HEK293 (cell line): ENCODE results near the gene ARL13B.

Experiments used
- CTCF ChIA-PET: fragments of 350-600 bp; formaldehyde crosslinking; extraction: SDS; loops from one replicate; lab custom pipeline; 2021; ENCODE audit warnings: antibody characterized with exemption; lab: Yijun Ruan, JAX
- POLR2A ChIA-PET: fragments of 300-600 bp; formaldehyde crosslinking; extraction: SDS; loops from one replicate; lab custom pipeline; 2020; ENCODE audit warnings: antibody characterized with exemption, inconsistent platforms; lab: Yijun Ruan, JAX
- H3K27ac ChIP-seq: fragments of 200-500 bp; sonication (Bioruptor generic); 2 replicates; pipeline ENCODE4 v1.5.1; 2014; ENCODE audit warnings: low read depth, low read length, control low read depth, inconsistent platforms; ENCODE audit errors: extremely low read depth
- H3K36me3 ChIP-seq, 2 experiments: fragments of 200-500 bp in 1 of 2; sonication (Bioruptor generic) in 1 of 2; 1 replicate in 1 of 2; 2 replicates in 1 of 2; pipeline ENCODE4 v1.5.1; 2014 to 2017; ENCODE audit warnings: inconsistent platforms in 2 of 2, low read length in 2 of 2; ENCODE audit not compliant: control insufficient read depth in 2 of 2, insufficient read depth in 1 of 2
- H3K4me1 ChIP-seq: fragments of 200-500 bp; sonication (Bioruptor generic); 2 replicates; pipeline ENCODE4 v1.5.1; 2014; ENCODE audit warnings: mild to moderate bottlenecking, low read length, inconsistent platforms; ENCODE audit not compliant: control insufficient read depth, insufficient read depth
- H3K4me3 ChIP-seq: 2 replicates; pipeline ENCODE4 v1.5.1; 2011; ENCODE audit warnings: low read depth, mild to moderate bottlenecking, control low read depth, low read length, moderate library complexity
- H3K9me3 ChIP-seq: fragments of 200-500 bp; sonication (Bioruptor generic); 2 replicates; pipeline ENCODE4 v1.5.1; 2014; ENCODE audit warnings: low read depth, low read length, inconsistent platforms; ENCODE audit not compliant: control insufficient read depth, insufficient read depth
- CTCF ChIP-seq: fragments of 450-650 bp; formaldehyde crosslinking; IDR thresholded peaks from 2 replicates; pipeline ENCODE4 v1.5.1; 2016; ENCODE audit warnings: missing biosample characterization, missing genetic modification characterization
- GLI4 ChIP-seq: fragments of 450-650 bp; formaldehyde crosslinking; IDR thresholded peaks from 2 replicates; pipeline ENCODE4 v1.5.1; 2016; ENCODE audit warnings: missing biosample characterization, missing genetic modification characterization
- KLF7 ChIP-seq: fragments of 450-650 bp; formaldehyde crosslinking; IDR thresholded peaks from 2 replicates; pipeline ENCODE4 v1.5.1; 2016; ENCODE audit warnings: missing biosample characterization, missing genetic modification characterization, borderline replicate concordance
- OSR2 ChIP-seq: fragments of 450-650 bp; formaldehyde crosslinking; IDR thresholded peaks from 2 replicates; pipeline ENCODE4 v1.5.1; 2016; ENCODE audit warnings: missing biosample characterization, missing genetic modification characterization
- PRDM10 ChIP-seq: fragments of 450-650 bp; formaldehyde crosslinking; IDR thresholded peaks from 2 replicates; pipeline ENCODE4 v1.5.1; 2016; ENCODE audit warnings: missing biosample characterization, missing genetic modification characterization
- RBAK ChIP-seq: fragments of 450-650 bp; formaldehyde crosslinking; IDR thresholded peaks from 2 replicates; pipeline ENCODE4 v1.5.1; 2016; ENCODE audit warnings: missing biosample characterization, missing genetic modification characterization
- YY2 ChIP-seq: fragments of 450-650 bp; formaldehyde crosslinking; IDR thresholded peaks from 2 replicates; pipeline ENCODE4 v1.5.1; 2016; ENCODE audit warnings: missing biosample characterization, missing genetic modification characterization
- ZBTB1 ChIP-seq: fragments of 450-650 bp; formaldehyde crosslinking; IDR thresholded peaks from 2 replicates; pipeline ENCODE4 v1.5.1; 2016; ENCODE audit warnings: missing biosample characterization, missing genetic modification characterization
- ZBTB21 ChIP-seq: fragments of 450-650 bp; formaldehyde crosslinking; IDR thresholded peaks from 2 replicates; pipeline ENCODE4 v1.5.1; 2017; ENCODE audit warnings: missing biosample characterization, missing genetic modification characterization
- ZBTB8A ChIP-seq: fragments of 450-650 bp; formaldehyde crosslinking; IDR thresholded peaks from 2 replicates; pipeline ENCODE4 v1.5.1; 2016; ENCODE audit warnings: missing biosample characterization, missing genetic modification characterization
- ZNF155 ChIP-seq: fragments of 450-650 bp; formaldehyde crosslinking; IDR thresholded peaks from 2 replicates; pipeline ENCODE4 v1.5.1; 2016; ENCODE audit warnings: missing biosample characterization, missing genetic modification characterization
- ZNF16 ChIP-seq: fragments of 450-650 bp; formaldehyde crosslinking; IDR thresholded peaks from 2 replicates; pipeline ENCODE4 v1.5.1; 2016; ENCODE audit warnings: low read depth, missing biosample characterization, missing genetic modification characterization
- ZNF175 ChIP-seq: fragments of 450-650 bp; formaldehyde crosslinking; IDR thresholded peaks from 2 replicates; pipeline ENCODE4 v1.5.1; 2016; ENCODE audit warnings: missing biosample characterization, missing genetic modification characterization
- ZNF184 ChIP-seq: fragments of 450-650 bp; IDR thresholded peaks from 2 replicates; pipeline ENCODE4 v1.5.1; 2018; ENCODE audit warnings: missing biosample characterization, mild to moderate bottlenecking, missing genetic modification characterization
- ZNF266 ChIP-seq: fragments of 450-650 bp; formaldehyde crosslinking; IDR thresholded peaks from 2 replicates; pipeline ENCODE4 v1.5.1; 2016; ENCODE audit warnings: missing biosample characterization, missing genetic modification characterization, low read depth
- ZNF280C ChIP-seq: fragments of 450-650 bp; formaldehyde crosslinking; IDR thresholded peaks from 2 replicates; pipeline ENCODE4 v1.5.1; 2016; ENCODE audit warnings: missing biosample characterization, missing genetic modification characterization
- ZNF521 ChIP-seq: fragments of 450-650 bp; formaldehyde crosslinking; IDR thresholded peaks from 2 replicates; pipeline ENCODE4 v1.5.1; 2017; ENCODE audit warnings: missing biosample characterization, mild to moderate bottlenecking, missing genetic modification characterization
- ZNF776 ChIP-seq: fragments of 450-650 bp; formaldehyde crosslinking; IDR thresholded peaks from 2 replicates; pipeline ENCODE4 v1.5.0; 2017; ENCODE audit warnings: missing biosample characterization, missing genetic modification characterization, borderline replicate concordance
- ZNF791 ChIP-seq: fragments of 450-650 bp; formaldehyde crosslinking; IDR thresholded peaks from 2 replicates; pipeline ENCODE4 v1.5.1; 2016; ENCODE audit warnings: missing biosample characterization, missing genetic modification characterization
- ZNF837 ChIP-seq: fragments of 450-650 bp; formaldehyde crosslinking; IDR thresholded peaks from 2 replicates; pipeline ENCODE4 v1.5.1; 2016; ENCODE audit warnings: missing biosample characterization, missing genetic modification characterization

The ARL13B gene

GRCh38 chr3:94026623-94027022, 46.7 kb downstream of the ARL13B start (continued):
- no peak for TF ChIP-seq ZNF837 (tag by site-specific recombination)

GRCh38 chr3:94028093-94028837, 48.3 kb downstream of the ARL13B start, which contains the start of gene STX19:
Gene STX19 (minus strand): TSS chr3:94028597. CDS start chr3:94015269, 13,328 bp downstream.
- no peaks in the 10 kb centered on the region for H3K4me1 ChIP-seq
- no peaks in the 10 kb centered on the region; a peak in 1 of 3 replicates for H3K36me3 ChIP-seq
- ChIA-PET POLR2A (no interaction called here), CTCF (interaction anchor here (1.1 kb wide), 2 partner anchors 9 to 24 kb away, joined by 4 to 6 read pairs; no protein-coding TSS in a partner anchor)
- H3K27ac ChIP-seq: no peak within 1 kb of the TSS
- H3K4me3 ChIP-seq: no peak within 1 kb of the TSS
- TF ChIP-seq ZNF521 (no peak), RBAK (tag by site-specific recombination) (no peak), KLF7 (no peak), ZBTB8A (tag by site-specific recombination) (no peak), ZNF776 (no peak), ZNF175 (tag by site-specific recombination) (no peak), PRDM10 (tag by site-specific recombination) (no peak), ZBTB21 (tag by site-specific recombination) (no peak), ZNF155 (no peak), ZNF280C (tag by site-specific recombination) (no peak), ZNF791 (tag by site-specific recombination) (no peak), ZNF16 (no peak), ZNF184 (no peak)
- no peaks in the 10 kb centered on the region for H3K9me3 ChIP-seq

DNA sequence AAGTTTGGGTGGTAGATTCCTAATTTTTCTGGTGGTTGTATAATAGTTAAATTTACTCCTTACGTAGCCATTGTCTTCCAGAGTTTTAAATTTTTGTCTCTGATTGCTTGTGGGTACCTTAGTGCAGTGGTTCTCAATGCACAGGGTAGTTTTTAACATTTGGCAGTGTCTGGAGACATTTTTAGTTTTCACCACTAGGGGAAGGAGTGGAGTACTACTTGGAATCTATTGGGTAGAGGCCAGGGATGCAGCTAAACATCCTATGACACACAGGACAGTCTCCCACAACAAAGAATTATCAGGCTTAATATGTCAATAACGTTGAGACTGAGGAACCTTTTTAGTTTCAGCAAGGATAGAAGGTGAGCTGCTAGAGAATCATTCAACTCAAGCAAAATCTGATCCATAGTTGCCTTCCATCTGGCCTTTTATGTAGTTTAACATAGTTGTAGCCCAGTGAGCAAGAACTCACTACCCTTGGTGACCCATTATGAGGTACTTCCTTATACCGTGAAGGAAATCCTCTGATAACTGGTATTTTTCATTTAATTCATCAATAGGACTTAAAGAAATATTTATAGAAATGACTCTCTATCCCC, 57.1 kb downstream of the ARL13B start:
- ChIA-PET POLR2A (no interaction called here), CTCF (interaction anchor here (0.8 to 2.0 kb wide), 7 partner anchors 9 to 32 kb away, joined by 3 to 10 read pairs (median 5); partner anchors contain the start of gene STX19)
- TF ChIP-seq ZBTB1 (tag by site-specific recombination) (no peak), GLI4 (tag by site-specific recombination) (no peak), OSR2 (tag by site-specific recombination) (no peak), ZNF266 (no peak), YY2 (tag by site-specific recombination) (no peak), CTCF (tag by site-specific recombination) (no peak)
- no peak overlapping the region for H3K4me3 ChIP-seq
- no peaks in the 10 kb centered on the region for H3K9me3 ChIP-seq
- H3K36me3 ChIP-seq: peaks cover 0 to 13% of the 10 kb centered on the region in 2 experiments; a peak in 1 of 3 replicates
- no peaks in the 10 kb centered on the region for H3K4me1 ChIP-seq
- no peak overlapping the region for H3K27ac ChIP-seq
